Liver (tissue), 9 donors: ENCODE measurements around the gene FTO. TPM values are rescaled to one million over a fixed set of nuclear protein-coding genes. Genes with fewer than 3 reads are reported as not detected.

Experiments
- DNase-seq: peaks from one replicate; pipeline ENCODE4 v3.0.0-alpha.2; 2017; ENCODE audit warnings: low spot score
- H3K27ac ChIP-seq, 2 donors: one replicate each; pipeline ENCODE4 v1.7.0; 2013; ENCODE audit warnings: inconsistent platforms in 2 of 2, low read length in 2 of 2, control low read depth in 1 of 2, low read depth in 1 of 2, mild to moderate bottlenecking in 1 of 2
- H3K27me3 ChIP-seq, 4 donors: one replicate each; pipeline versions ENCODE4 v1.6.1 to v1.7.0; 2013; ENCODE audit warnings: low read length in 3 of 4, inconsistent platforms in 1 of 4, mild to moderate bottlenecking in 1 of 4, moderate library complexity in 1 of 4; ENCODE audit not compliant: control insufficient read depth in 4 of 4, insufficient read depth in 4 of 4
- H3K36me3 ChIP-seq, 4 donors: one replicate each; pipeline versions ENCODE4 v1.6.1 to v1.7.0; 2013; ENCODE audit warnings: low read length in 3 of 4, mild to moderate bottlenecking in 3 of 4, low read depth in 1 of 4, moderate library complexity in 1 of 4; ENCODE audit not compliant: control insufficient read depth in 4 of 4, insufficient read depth in 3 of 4
- H3K4me1 ChIP-seq, 4 donors: one replicate each; pipeline versions ENCODE4 v1.6.1 to v1.7.0; 2013; ENCODE audit warnings: low read length in 3 of 4, mild to moderate bottlenecking in 3 of 4, moderate library complexity in 1 of 4; ENCODE audit not compliant: control insufficient read depth in 4 of 4, insufficient read depth in 4 of 4
- H3K4me3 ChIP-seq, 3 donors: one replicate each; pipeline versions ENCODE4 v1.6.1 to v1.7.0; 2013; ENCODE audit warnings: low read length in 3 of 3, control low read depth in 1 of 3, low read depth in 1 of 3, mild to moderate bottlenecking in 1 of 3
- H3K9ac ChIP-seq, 2 donors: one replicate each; pipeline ENCODE4 v1.7.0; 2013; ENCODE audit warnings: low read length in 2 of 2, mild to moderate bottlenecking in 2 of 2, moderate library complexity in 2 of 2, control low read depth in 1 of 2, low read depth in 1 of 2
- H3K9me3 ChIP-seq, 4 donors: one replicate each; pipeline versions ENCODE4 v1.6.1 to v1.7.0; 2013; ENCODE audit warnings: low read length in 3 of 4; ENCODE audit not compliant: control insufficient read depth in 4 of 4
- EGR1 ChIP-seq, 2 donors: IDR thresholded peaks; 2 replicates each; pipeline ENCODE4 v1.6.1; 2016 to 2018; ENCODE audit warnings: antibody characterized with exemption in 2 of 2, low read depth in 2 of 2
- FOXA1 ChIP-seq: IDR thresholded peaks from 2 replicates; pipeline ENCODE4 v1.6.1; 2016; ENCODE audit warnings: antibody characterized with exemption
- FOXA2 ChIP-seq: IDR thresholded peaks from 2 replicates; pipeline ENCODE4 v1.6.1; 2016; ENCODE audit warnings: antibody characterized with exemption
- HNF4A ChIP-seq, 2 donors: conservative IDR thresholded peaks; 2 replicates each; pipeline ENCODE4 v1.6.1; 2016; ENCODE audit warnings: antibody characterized with exemption in 2 of 2, mild to moderate bottlenecking in 2 of 2
- HNF4G ChIP-seq: IDR thresholded peaks from 2 replicates; pipeline ENCODE4 v1.6.1; 2016; ENCODE audit warnings: antibody characterized with exemption
- JUND ChIP-seq, 2 donors: IDR thresholded peaks; 2 replicates each; pipeline ENCODE4 v1.6.1; 2016; ENCODE audit warnings: antibody characterized with exemption in 2 of 2
- NR2F2 ChIP-seq: IDR thresholded peaks from 2 replicates; pipeline ENCODE4 v1.6.1; 2016; ENCODE audit warnings: antibody characterized with exemption
- RAD21 ChIP-seq, 2 donors: IDR thresholded peaks; 2 replicates each; pipeline ENCODE4 v1.6.1; 2016; ENCODE audit warnings: antibody characterized with exemption in 2 of 2, mild to moderate bottlenecking in 2 of 2
- REST ChIP-seq: IDR thresholded peaks from 2 replicates; pipeline ENCODE4 v1.6.1; 2016; ENCODE audit warnings: antibody characterized with exemption, mild to moderate bottlenecking
- RXRA ChIP-seq, 2 donors: IDR thresholded peaks; 2 replicates each; pipeline ENCODE4 v1.6.1; 2017 to 2018; ENCODE audit warnings: antibody characterized with exemption in 2 of 2, mild to moderate bottlenecking in 1 of 2
- SP1 ChIP-seq: IDR thresholded peaks from 2 replicates; pipeline ENCODE4 v1.6.1; 2018; ENCODE audit warnings: antibody characterized with exemption, mild to moderate bottlenecking
- TAF1 ChIP-seq: conservative IDR thresholded peaks from 2 replicates; pipeline ENCODE4 v1.6.1; 2016; ENCODE audit warnings: antibody characterized with exemption, mild to moderate bottlenecking
- YY1 ChIP-seq: IDR thresholded peaks from 2 replicates; pipeline ENCODE4 v1.6.1; 2016; ENCODE audit warnings: antibody characterized with exemption, mild to moderate bottlenecking
- WGBS: extraction: QIAGEN DNeasy Blood & Tissue Kit; methylation state at CpG from one replicate; pipeline ENCODE4 v1.1.7; 2013; 5-methylcytosine and 5-hydroxymethylcytosine counted together
- polyA plus RNA-seq, 2 donors: library from polyadenylated mRNA; stranded (reverse) in 1 of 2; unstranded in 1 of 2; fragments of 200-250 nt in 1 of 2; fragments of >200 nt in 1 of 2; fragmentation: Nextera tagmentation in 1 of 2; extraction: Ambion mirVana in 1 of 2; gene quantifications; one replicate each; pipeline versions ENCODE4 v1.2.1 to v1.2.3, GENCODE V29; 2013 to 2015
- total RNA-seq, 2 donors: library from RNA; depleted of rRNA; stranded (reverse); fragments of >200 nt; gene quantifications; one replicate each; pipeline ENCODE4 v1.2.3, GENCODE V29; 2014
- TF ChIP-seq, protein P1 (sequence below): IDR thresholded peaks from 2 replicates; pipeline ENCODE4 v1.6.1; 2016; ENCODE audit warnings: antibody characterized with exemption
- TF ChIP-seq, protein P2 (sequence below): fragments of 150-350 bp; IDR thresholded peaks from 2 replicates; pipeline ENCODE4 v1.5.1; 2017; ENCODE audit warnings: improper control_type of control experiment, low read depth, low read length; ENCODE audit not compliant: missing input control
- donor health status: healthy.
- donor health status: healthy.
- donor health status: healthy.
- donor health status: healthy.
- donor health status: healthy.

FTO gene
- total and polyA plus RNA-seq, 4 donors: 12.0 to 54.2 (median 24.6) TPM

GRCh38 chr16:53913920-53914319 is 210.0 kb downstream of the FTO start:
- no peaks in the 10 kb centered on the region for H3K9me3 ChIP-seq
- DNase-seq: no peak
- 92% methylated on average over 9 of the region's 9 CpGs for WGBS
- no peak overlapping the region for H3K4me3 ChIP-seq
- no peak overlapping the region for H3K27ac ChIP-seq
- no peaks in the 10 kb centered on the region for H3K4me1 ChIP-seq
- H3K36me3 ChIP-seq: peaks cover 0 to 2% (median under 1%) of the 10 kb centered on the region in 4 donors
- TF ChIP-seq NR2F2: no peak
- no peak overlapping the region for H3K9ac ChIP-seq
- H3K27me3 ChIP-seq: no peaks in the 10 kb centered on the region

DNA sequence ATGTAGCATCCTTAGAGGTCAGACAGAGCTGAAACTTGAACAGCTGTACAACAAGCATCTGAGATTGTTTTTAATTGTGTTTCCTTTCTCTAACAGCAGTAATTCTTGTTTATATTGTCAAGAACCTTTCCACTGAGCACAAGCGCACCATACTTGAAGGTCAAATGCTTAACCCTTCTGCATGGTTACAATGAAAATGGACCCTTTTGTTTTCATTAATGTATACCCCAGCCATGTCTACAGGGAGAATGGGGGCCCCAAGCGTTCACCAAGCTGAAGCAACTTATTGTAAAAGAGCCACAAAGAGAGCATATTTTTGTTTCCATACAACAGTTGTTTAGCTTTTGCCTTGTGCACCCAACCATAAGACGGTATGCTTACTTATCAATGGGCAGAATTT is 210.8 kb downstream of the FTO start:
- TF ChIP-seq HNF4A (conservative IDR thresholded peaks at IDR 0.05) (no peak), NR2F2 (no peak), SP1 (no peak), HNF4G (no peak), FOXA1 (no peak), EGR1 (IDR thresholded peaks at IDR 0.05; ENCODE audit: low read depth in 2 of 2) (no peak), REST (no peak), FOXA2 (no peak), TAF1 (no peak), YY1 (no peak), JUND (IDR thresholded peaks at IDR 0.05) (no peak), RXRA (IDR thresholded peaks at IDR 0.05) (no peak), RAD21 (IDR thresholded peaks at IDR 0.05) (no peak)
- TF ChIP-seq, protein P1, sequence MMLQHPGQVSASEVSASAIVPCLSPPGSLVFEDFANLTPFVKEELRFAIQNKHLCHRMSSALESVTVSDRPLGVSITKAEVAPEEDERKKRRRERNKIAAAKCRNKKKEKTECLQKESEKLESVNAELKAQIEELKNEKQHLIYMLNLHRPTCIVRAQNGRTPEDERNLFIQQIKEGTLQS: no peak
- TF ChIP-seq, protein P2, sequence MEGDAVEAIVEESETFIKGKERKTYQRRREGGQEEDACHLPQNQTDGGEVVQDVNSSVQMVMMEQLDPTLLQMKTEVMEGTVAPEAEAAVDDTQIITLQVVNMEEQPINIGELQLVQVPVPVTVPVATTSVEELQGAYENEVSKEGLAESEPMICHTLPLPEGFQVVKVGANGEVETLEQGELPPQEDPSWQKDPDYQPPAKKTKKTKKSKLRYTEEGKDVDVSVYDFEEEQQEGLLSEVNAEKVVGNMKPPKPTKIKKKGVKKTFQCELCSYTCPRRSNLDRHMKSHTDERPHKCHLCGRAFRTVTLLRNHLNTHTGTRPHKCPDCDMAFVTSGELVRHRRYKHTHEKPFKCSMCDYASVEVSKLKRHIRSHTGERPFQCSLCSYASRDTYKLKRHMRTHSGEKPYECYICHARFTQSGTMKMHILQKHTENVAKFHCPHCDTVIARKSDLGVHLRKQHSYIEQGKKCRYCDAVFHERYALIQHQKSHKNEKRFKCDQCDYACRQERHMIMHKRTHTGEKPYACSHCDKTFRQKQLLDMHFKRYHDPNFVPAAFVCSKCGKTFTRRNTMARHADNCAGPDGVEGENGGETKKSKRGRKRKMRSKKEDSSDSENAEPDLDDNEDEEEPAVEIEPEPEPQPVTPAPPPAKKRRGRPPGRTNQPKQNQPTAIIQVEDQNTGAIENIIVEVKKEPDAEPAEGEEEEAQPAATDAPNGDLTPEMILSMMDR: no peak
- Histone ChIP-seq H3K4me1 (no peaks in the 10 kb centered on the region), H3K9ac (no peak overlapping the region), H3K9me3 (no peaks in the 10 kb centered on the region), H3K27me3 (no peaks in the 10 kb centered on the region), H3K36me3 (peaks cover 0 to 2% (median 0%) of the 10 kb centered on the region in 4 donors), H3K27ac (no peak overlapping the region), H3K4me3 (no peak overlapping the region)
- WGBS: 99% methylated on average over 3 of the region's 3 CpGs
- DNase-seq: no peak
